ENCODE measurements around the gene MCM9.

DNA sequence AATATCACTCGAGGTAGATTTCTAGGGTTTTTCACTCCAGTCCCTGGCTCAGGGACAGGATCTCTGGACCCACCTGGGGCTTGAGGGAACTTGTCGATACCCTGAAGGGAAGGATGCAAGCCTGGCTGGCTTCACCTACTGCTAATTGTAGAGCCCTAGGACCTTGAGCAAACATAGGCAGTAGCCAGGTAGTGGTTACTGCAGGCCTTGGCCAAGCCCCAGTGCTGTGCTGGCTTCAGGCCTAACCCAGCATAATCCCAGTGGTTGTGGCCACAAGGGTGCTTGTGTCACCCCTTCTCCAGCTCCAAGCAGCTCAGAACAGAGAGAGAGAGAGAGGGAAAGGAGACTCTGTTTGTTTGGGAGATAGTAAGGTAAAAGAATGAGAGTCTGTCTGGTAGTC, 5.8 kb upstream of the MCM9 start:
- TF ChIP-seq, protein P1, sequence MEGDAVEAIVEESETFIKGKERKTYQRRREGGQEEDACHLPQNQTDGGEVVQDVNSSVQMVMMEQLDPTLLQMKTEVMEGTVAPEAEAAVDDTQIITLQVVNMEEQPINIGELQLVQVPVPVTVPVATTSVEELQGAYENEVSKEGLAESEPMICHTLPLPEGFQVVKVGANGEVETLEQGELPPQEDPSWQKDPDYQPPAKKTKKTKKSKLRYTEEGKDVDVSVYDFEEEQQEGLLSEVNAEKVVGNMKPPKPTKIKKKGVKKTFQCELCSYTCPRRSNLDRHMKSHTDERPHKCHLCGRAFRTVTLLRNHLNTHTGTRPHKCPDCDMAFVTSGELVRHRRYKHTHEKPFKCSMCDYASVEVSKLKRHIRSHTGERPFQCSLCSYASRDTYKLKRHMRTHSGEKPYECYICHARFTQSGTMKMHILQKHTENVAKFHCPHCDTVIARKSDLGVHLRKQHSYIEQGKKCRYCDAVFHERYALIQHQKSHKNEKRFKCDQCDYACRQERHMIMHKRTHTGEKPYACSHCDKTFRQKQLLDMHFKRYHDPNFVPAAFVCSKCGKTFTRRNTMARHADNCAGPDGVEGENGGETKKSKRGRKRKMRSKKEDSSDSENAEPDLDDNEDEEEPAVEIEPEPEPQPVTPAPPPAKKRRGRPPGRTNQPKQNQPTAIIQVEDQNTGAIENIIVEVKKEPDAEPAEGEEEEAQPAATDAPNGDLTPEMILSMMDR (IDR thresholded peaks at IDR 0.05), result no peak
- no peak for TF ChIP-seq POLR2A (IDR thresholded peaks at IDR 0.05)

Data from Peyer's patch (tissue), 4 donors.